Measurements from ENCODE around the gene DGKE.

DNA sequence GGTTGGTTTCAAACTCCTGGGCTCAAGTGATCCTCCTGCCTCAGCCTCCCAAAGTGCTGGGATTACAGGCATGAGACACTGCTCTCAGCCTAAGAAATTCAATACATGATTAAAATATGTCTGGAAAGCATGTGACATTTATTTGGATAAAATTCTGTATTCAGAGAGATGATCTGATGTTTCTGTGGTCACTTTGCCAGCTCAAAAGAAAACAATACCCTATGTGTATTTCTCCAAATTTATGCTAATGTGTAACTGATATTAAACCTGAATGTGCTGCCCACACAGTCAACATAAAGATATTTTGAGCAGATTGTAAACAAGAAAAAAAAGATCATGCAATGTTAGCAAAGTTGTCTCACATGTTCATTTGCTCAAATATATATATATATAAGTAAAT lies 16.9 kb upstream of the DGKE start:
- no peak for TF ChIP-seq FOXP2 (optimal IDR thresholded peaks at IDR 0.05; ENCODE audit: borderline replicate concordance, extremely low read depth, extremely low read length, insufficient read depth)
- TF ChIP-seq, protein P1, sequence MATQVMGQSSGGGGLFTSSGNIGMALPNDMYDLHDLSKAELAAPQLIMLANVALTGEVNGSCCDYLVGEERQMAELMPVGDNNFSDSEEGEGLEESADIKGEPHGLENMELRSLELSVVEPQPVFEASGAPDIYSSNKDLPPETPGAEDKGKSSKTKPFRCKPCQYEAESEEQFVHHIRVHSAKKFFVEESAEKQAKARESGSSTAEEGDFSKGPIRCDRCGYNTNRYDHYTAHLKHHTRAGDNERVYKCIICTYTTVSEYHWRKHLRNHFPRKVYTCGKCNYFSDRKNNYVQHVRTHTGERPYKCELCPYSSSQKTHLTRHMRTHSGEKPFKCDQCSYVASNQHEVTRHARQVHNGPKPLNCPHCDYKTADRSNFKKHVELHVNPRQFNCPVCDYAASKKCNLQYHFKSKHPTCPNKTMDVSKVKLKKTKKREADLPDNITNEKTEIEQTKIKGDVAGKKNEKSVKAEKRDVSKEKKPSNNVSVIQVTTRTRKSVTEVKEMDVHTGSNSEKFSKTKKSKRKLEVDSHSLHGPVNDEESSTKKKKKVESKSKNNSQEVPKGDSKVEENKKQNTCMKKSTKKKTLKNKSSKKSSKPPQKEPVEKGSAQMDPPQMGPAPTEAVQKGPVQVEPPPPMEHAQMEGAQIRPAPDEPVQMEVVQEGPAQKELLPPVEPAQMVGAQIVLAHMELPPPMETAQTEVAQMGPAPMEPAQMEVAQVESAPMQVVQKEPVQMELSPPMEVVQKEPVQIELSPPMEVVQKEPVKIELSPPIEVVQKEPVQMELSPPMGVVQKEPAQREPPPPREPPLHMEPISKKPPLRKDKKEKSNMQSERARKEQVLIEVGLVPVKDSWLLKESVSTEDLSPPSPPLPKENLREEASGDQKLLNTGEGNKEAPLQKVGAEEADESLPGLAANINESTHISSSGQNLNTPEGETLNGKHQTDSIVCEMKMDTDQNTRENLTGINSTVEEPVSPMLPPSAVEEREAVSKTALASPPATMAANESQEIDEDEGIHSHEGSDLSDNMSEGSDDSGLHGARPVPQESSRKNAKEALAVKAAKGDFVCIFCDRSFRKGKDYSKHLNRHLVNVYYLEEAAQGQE (IDR thresholded peaks at IDR 0.05; ENCODE audit: insufficient read depth in 1 of 2, low read depth in 2 of 2, low read length in 2 of 2): no peak
